ENCODE data around the gene SRA1.
A peak's percentile ranks its signal among the peaks of the same experiment; 100 is the strongest.
"Not testable (repeated sequence)": the region's sequence is repeated elsewhere in the genome, so short reads cannot be mapped to it uniquely, and the experiment has no call there.

The SRA1 gene

DNA sequence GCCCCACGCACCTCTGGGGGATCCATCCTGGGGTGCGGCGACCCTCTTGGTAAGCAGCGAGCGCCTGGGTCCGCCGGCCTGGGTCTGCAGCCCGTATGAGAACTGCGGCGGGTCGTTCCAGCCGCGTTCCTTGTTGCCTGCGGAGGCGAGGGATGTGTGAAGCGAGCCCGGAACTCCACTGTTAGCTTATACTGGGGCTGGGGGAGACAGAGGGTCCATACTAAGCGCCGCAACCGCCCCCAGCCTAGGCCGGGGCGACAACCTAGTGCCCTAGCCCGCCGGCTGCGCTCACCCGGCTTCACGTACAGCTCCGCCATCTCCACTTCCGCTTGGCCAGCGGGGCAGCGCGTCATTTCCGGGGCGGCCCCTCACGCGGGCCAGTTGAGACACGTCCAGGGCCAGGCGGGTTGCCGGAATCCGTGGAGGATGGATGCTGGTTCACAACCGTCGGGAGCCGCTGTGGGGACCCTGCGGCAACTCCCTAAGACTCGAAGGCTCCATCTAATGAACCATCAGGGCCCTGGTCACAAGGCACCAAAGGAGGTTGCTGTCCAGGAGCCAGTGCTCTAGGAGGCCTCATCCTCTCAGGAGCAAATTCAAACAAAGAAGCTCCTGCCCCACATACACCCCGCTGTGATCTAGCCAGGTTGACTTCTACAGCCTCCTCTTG, at the start of gene SRA1:
Gene SRA1 (minus strand): TSS at position 338 of the 670 bp plus-strand sequence. CDS start 21 bp downstream, at position 317.
- no peak for DNase-seq (ENCODE audit: low read depth)
- TF ChIP-seq, protein P1, sequence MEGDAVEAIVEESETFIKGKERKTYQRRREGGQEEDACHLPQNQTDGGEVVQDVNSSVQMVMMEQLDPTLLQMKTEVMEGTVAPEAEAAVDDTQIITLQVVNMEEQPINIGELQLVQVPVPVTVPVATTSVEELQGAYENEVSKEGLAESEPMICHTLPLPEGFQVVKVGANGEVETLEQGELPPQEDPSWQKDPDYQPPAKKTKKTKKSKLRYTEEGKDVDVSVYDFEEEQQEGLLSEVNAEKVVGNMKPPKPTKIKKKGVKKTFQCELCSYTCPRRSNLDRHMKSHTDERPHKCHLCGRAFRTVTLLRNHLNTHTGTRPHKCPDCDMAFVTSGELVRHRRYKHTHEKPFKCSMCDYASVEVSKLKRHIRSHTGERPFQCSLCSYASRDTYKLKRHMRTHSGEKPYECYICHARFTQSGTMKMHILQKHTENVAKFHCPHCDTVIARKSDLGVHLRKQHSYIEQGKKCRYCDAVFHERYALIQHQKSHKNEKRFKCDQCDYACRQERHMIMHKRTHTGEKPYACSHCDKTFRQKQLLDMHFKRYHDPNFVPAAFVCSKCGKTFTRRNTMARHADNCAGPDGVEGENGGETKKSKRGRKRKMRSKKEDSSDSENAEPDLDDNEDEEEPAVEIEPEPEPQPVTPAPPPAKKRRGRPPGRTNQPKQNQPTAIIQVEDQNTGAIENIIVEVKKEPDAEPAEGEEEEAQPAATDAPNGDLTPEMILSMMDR (IDR thresholded peaks at IDR 0.05; ENCODE audit: control insufficient read depth, insufficient read depth, low read depth, low read length, missing control alignments) = no peak
- peak within 1 kb of the TSS; percentile 65 for H3K4me3 ChIP-seq (ENCODE audit: control insufficient read depth, low read depth, low read length)

DNA sequence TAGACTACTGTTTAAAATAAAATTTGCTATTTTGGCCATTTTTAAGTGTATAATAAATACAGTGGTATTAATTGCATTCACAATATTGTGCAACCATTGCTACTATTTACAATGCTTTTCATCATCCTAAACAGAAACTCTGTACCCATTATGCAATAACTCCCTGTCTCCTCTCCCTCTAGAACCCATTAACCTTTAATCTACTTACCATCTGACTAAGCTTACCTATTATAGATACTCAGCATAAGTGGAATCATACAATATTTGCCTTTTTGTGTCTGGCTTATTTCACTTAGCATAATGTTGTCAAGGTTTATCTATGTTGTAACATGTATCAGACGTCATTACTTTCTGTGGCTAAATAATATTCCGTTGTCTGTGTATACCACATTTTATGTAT, 49.8 kb upstream of the SRA1 start:
- TF ChIP-seq, protein P1 (IDR thresholded peaks at IDR 0.05; ENCODE audit: control insufficient read depth, insufficient read depth, low read depth, low read length, missing control alignments) = no peak
- DNase-seq (ENCODE audit: low read depth) = no peak
- no peak overlapping the region for H3K4me3 ChIP-seq (ENCODE audit: control insufficient read depth, low read depth, low read length)

DNA sequence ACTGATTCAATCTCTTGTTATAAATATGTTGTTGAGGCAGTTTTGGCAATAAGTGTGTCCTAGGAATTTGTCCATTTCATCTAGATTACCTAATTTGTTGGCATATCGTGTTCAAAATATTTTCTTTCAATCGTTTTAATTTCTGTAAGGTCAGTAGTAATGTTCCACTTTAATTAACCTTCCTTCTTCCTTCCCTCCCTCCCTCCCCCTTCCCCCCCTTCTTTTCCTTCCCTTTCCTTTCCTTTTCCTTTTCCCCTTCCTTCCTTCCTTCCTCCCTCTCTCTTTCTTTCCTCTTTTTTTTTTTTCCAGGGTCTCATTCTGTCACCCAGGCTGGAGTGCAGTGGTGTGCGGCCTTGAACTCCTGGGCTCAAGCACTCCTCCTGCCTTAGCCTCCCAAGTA, 48.6 kb upstream of the SRA1 start:
- TF ChIP-seq, protein P1 (IDR thresholded peaks at IDR 0.05; ENCODE audit: control insufficient read depth, insufficient read depth, low read depth, low read length, missing control alignments) = no peak
- no peak overlapping the region for H3K4me3 ChIP-seq (ENCODE audit: control insufficient read depth, low read depth, low read length)
- no peak for DNase-seq (ENCODE audit: low read depth)

DNA sequence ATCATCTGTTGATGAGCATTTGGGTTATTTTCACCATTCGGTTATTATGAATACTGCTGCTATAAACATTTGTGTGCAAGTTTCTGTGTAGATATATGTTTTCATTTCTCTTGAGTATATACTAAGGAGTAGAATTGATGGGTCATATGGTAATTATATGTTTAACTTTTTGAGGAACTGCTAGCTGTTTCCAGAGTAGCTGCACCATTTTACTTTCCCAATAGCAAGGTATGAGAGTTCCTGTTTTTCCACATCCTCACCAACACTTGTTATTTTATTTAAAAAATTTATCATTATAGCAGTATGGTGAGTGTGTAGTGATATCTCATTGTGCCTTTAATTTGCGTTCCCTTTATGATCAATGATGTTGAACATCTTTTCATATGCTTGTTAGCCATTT, 46.5 kb upstream of the SRA1 start:
- TF ChIP-seq, protein P1 (IDR thresholded peaks at IDR 0.05; ENCODE audit: control insufficient read depth, insufficient read depth, low read depth, low read length, missing control alignments) = no peak
- no peak for DNase-seq (ENCODE audit: low read depth)
- H3K4me3 ChIP-seq (ENCODE audit: control insufficient read depth, low read depth, low read length) = no peak overlapping the region

DNA sequence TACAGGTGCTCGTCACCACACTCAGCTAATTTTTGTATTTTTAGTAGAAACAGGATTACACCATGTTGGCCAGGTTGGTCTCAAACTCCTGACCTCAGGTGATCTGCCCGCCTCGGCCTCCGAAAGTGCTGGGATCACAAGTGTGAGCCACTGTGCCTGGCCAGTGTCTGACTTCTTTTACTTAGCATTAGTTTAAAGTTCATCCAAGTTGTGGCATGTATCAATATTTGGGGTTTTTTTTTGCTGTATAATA, 46.1 kb upstream of the SRA1 start:
- H3K4me3 ChIP-seq (ENCODE audit: control insufficient read depth, low read depth, low read length); DNase-seq (ENCODE audit: low read depth): not testable (repeated sequence)

DNA sequence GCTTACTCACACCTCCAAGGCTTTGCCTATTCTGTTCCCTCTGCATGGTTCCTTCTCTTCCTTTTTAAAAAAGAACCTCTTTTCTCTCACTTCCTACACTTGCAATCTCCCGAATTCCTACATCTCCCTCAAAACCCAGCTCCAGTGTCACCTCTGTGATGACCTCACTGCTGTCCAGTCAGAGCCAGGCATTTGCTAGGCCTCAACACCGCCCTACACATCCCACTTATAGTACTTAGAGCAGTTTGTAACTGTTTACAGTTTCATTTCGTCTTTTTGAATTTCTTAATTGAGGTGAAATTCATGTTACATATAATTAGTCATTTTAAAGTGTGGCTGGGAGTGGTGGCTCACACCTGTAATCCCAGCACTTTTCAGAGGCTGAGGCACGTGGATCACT, 44.9 kb upstream of the SRA1 start:
- TF ChIP-seq, protein P1 (IDR thresholded peaks at IDR 0.05; ENCODE audit: control insufficient read depth, insufficient read depth, low read depth, low read length, missing control alignments) = no peak
- no peak for DNase-seq (ENCODE audit: low read depth)

DNA sequence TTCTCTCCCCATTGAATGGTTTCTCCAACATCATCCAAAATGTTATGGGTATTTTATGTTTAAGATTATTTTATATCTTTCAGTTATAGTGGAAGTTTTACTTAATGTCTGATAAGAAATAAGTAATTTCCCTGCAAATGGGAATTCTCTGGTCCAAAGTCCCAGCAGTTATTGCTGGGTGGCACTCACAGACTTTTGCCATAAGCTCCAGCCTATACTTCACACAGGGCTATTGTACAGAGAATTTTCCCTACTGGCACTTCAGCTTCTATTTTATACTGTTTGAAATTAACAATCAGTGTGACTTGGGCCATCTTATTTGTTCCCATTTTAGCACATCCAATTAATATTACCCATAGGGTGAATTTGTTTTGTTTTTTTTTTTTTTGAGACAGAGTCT, 42.8 kb upstream of the SRA1 start:
- H3K4me3 ChIP-seq (ENCODE audit: control insufficient read depth, low read depth, low read length) = no peak overlapping the region
- TF ChIP-seq, protein P1 (IDR thresholded peaks at IDR 0.05; ENCODE audit: control insufficient read depth, insufficient read depth, low read depth, low read length, missing control alignments) = no peak
- no peak for DNase-seq (ENCODE audit: low read depth)

More for the DNA sequence above, 44.9 kb upstream of the SRA1 start:
- no peak overlapping the region for H3K4me3 ChIP-seq (ENCODE audit: control insufficient read depth, low read depth, low read length)
